ENCODE data around the gene ANKRD29.

The ANKRD29 gene

GRCh38 chr18:23573020-23573419 is 89.7 kb downstream of the ANKRD29 start:
- no peak for DNase-seq (ENCODE audit: low read depth in 1 of 2, low spot score in 1 of 2)
- Histone ChIP-seq H3K27me3 (ENCODE audit: insufficient read depth, poor library complexity, severe bottlenecking) (no peaks in the 10 kb centered on the region), H3K4me3 (replicated peaks; ENCODE audit: insufficient read depth, low read length) (no peak overlapping the region), H3K27ac (replicated peaks) (no peak overlapping the region)
- TF ChIP-seq CTCF (IDR thresholded peaks at IDR 0.05; ENCODE audit: insufficient read depth, low read length) = no peak
- TF ChIP-seq GABPA (IDR thresholded peaks at IDR 0.05; ENCODE audit: low read depth) = no peak
- no peak for TF ChIP-seq SPI1 (IDR thresholded peaks at IDR 0.05; ENCODE audit: borderline replicate concordance, low read depth)
- no peak for TF ChIP-seq POLR2AphosphoS5 (IDR thresholded peaks at IDR 0.05; ENCODE audit: low read depth)
- TF ChIP-seq, protein P1, sequence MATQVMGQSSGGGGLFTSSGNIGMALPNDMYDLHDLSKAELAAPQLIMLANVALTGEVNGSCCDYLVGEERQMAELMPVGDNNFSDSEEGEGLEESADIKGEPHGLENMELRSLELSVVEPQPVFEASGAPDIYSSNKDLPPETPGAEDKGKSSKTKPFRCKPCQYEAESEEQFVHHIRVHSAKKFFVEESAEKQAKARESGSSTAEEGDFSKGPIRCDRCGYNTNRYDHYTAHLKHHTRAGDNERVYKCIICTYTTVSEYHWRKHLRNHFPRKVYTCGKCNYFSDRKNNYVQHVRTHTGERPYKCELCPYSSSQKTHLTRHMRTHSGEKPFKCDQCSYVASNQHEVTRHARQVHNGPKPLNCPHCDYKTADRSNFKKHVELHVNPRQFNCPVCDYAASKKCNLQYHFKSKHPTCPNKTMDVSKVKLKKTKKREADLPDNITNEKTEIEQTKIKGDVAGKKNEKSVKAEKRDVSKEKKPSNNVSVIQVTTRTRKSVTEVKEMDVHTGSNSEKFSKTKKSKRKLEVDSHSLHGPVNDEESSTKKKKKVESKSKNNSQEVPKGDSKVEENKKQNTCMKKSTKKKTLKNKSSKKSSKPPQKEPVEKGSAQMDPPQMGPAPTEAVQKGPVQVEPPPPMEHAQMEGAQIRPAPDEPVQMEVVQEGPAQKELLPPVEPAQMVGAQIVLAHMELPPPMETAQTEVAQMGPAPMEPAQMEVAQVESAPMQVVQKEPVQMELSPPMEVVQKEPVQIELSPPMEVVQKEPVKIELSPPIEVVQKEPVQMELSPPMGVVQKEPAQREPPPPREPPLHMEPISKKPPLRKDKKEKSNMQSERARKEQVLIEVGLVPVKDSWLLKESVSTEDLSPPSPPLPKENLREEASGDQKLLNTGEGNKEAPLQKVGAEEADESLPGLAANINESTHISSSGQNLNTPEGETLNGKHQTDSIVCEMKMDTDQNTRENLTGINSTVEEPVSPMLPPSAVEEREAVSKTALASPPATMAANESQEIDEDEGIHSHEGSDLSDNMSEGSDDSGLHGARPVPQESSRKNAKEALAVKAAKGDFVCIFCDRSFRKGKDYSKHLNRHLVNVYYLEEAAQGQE (IDR thresholded peaks at IDR 0.05; ENCODE audit: insufficient replicate concordance, low read depth) = no peak

- DNase-seq (ENCODE audit: low read depth in 1 of 2, low spot score in 1 of 2) = no peak
- no peaks in the 10 kb centered on the region for H3K27me3 ChIP-seq (ENCODE audit: insufficient read depth, poor library complexity, severe bottlenecking)
- TF ChIP-seq SPI1 (IDR thresholded peaks at IDR 0.05; ENCODE audit: borderline replicate concordance, low read depth) = no peak
- no peak for TF ChIP-seq GABPA (IDR thresholded peaks at IDR 0.05; ENCODE audit: low read depth)
- no peak for TF ChIP-seq POLR2AphosphoS5 (IDR thresholded peaks at IDR 0.05; ENCODE audit: low read depth)
- TF ChIP-seq CTCF (IDR thresholded peaks at IDR 0.05; ENCODE audit: insufficient read depth, low read length) = no peak
- TF ChIP-seq, protein P1 (IDR thresholded peaks at IDR 0.05; ENCODE audit: insufficient replicate concordance, low read depth) = no peak
- H3K27ac ChIP-seq (replicated peaks) = no peak overlapping the region
- no peak overlapping the region for H3K4me3 ChIP-seq (replicated peaks; ENCODE audit: insufficient read depth, low read length)
Measured at GRCh38 chr18:23572570-23572969, 90.1 kb downstream of the ANKRD29 start.

GRCh38 chr18:23572012-23572411 is 90.7 kb downstream of the ANKRD29 start:
- no peak for DNase-seq (ENCODE audit: low read depth in 1 of 2, low spot score in 1 of 2)
- Histone ChIP-seq H3K27ac (replicated peaks) (no peak overlapping the region), H3K27me3 (ENCODE audit: insufficient read depth, poor library complexity, severe bottlenecking) (no peaks in the 10 kb centered on the region), H3K4me3 (replicated peaks; ENCODE audit: insufficient read depth, low read length) (no peak overlapping the region)
- TF ChIP-seq, protein P1 (IDR thresholded peaks at IDR 0.05; ENCODE audit: insufficient replicate concordance, low read depth) = no peak
- TF ChIP-seq POLR2AphosphoS5 (IDR thresholded peaks at IDR 0.05; ENCODE audit: low read depth) = no peak

Measured in HL-60 (cell line).